GM18498 (cell line): ENCODE data around the gene DNAJC24.

ENCODE experiments used
- ATAC-seq: cut with Tn5 transposase; IDR thresholded peaks from one replicate; pipeline ENCODE4 v1.9.1; 2021; ENCODE audit warnings: mild to moderate bottlenecking, moderate library complexity; ENCODE audit not compliant: unreplicated experiment

The DNAJC24 gene

GRCh38 chr11:31414338-31414737 is 44.7 kb downstream of the DNAJC24 start:
- ATAC-seq: no peak

GRCh38 chr11:31415435-31415834 is 45.8 kb downstream of the DNAJC24 start:
- ATAC-seq: no peak

- ATAC-seq: no peak
These were observed 47.7 kb downstream of the DNAJC24 start for GRCh38 chr11:31417357-31417756.

- no peak for ATAC-seq
These were observed 48.2 kb downstream of the DNAJC24 start for GRCh38 chr11:31417816-31418215.

GRCh38 chr11:31419138-31419537 is 49.5 kb downstream of the DNAJC24 start:
- ATAC-seq: no peak

GRCh38 chr11:31419669-31420068 is 50.0 kb downstream of the DNAJC24 start:
- ATAC-seq: no peak

GRCh38 chr11:31421820-31422219 is 52.2 kb downstream of the DNAJC24 start:
- no peak for ATAC-seq

GRCh38 chr11:31422703-31423102 is 53.0 kb downstream of the DNAJC24 start:
- ATAC-seq: no peak

- no peak for ATAC-seq
These were observed 55.0 kb downstream of the DNAJC24 start for GRCh38 chr11:31424652-31425051.

GRCh38 chr11:31433851-31434250 is 64.2 kb downstream of the DNAJC24 start:
- no peak for ATAC-seq

GRCh38 chr11:31437742-31438435 is 68.2 kb downstream of the DNAJC24 start:
- no peak for ATAC-seq

- ATAC-seq: no peak
These were observed 71.6 kb downstream of the DNAJC24 start for GRCh38 chr11:31441296-31441695.

GRCh38 chr11:31442086-31442485 is 72.4 kb downstream of the DNAJC24 start:
- ATAC-seq: no peak

- no peak for ATAC-seq
These were observed 74.1 kb downstream of the DNAJC24 start for GRCh38 chr11:31443802-31444201.

GRCh38 chr11:31445621-31446020 is 76.0 kb downstream of the DNAJC24 start:
- no peak for ATAC-seq

GRCh38 chr11:31449040-31449439 is 79.4 kb downstream of the DNAJC24 start:
- ATAC-seq: no peak

- no peak for ATAC-seq
These were observed 81.2 kb downstream of the DNAJC24 start for GRCh38 chr11:31450841-31451240.

GRCh38 chr11:31455177-31455576 is 85.5 kb downstream of the DNAJC24 start:
- ATAC-seq: no peak

GRCh38 chr11:31464436-31464835 is 94.8 kb downstream of the DNAJC24 start:
- ATAC-seq: no peak

GRCh38 chr11:31474083-31474482 is 104.4 kb downstream of the DNAJC24 start:
- ATAC-seq: no peak

- no peak for ATAC-seq
These were observed 108.0 kb downstream of the DNAJC24 start for GRCh38 chr11:31477528-31478222.

- ATAC-seq: no peak
These were observed 108.5 kb downstream of the DNAJC24 start for GRCh38 chr11:31478223-31478590.

- no peak for ATAC-seq
These were observed 109.4 kb downstream of the DNAJC24 start for GRCh38 chr11:31479066-31479465.
